Stimulated activated CD4-positive, alpha-beta T cell treated with anti-CD3 and anti-CD28 coated beads, Interleukin-4, amount 100 ng/mL, for 24 hours (primary cell): ENCODE measurements around the gene PPP1R27.
A peak's percentile ranks its signal among the peaks of the same experiment; 100 is the strongest.

Experiments used
- DNase-seq: peaks from one replicate; pipeline ENCODE4 v3.0.0-alpha.2; 2020

PPP1R27 gene

GRCh38 chr17:81834831-81835267, at the start of gene PPP1R27:
Gene PPP1R27, minus strand, starts transcription at chr17:81835050. Its CDS starts 97 bp downstream, at chr17:81834953.
- DNase-seq, result no peak

DNA sequence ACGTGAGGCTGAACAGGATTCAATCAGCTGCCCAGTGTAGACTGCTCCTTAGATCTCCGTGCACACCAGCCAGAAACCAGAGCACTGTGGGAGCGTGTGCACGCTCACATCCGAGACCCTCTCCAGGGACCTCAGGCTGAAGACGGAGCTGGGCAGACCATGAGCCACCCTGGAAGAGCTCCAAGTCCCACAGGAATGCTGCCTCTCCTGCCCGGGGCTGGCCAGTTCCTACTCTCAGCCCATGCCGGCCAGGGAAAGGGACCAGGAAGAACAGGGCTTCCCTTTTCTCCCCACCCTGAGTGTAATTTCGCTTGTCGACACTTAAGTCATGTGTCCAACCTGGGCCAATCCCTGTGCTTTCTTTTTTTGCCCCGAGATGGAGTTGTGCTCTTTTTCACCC, 49.7 kb upstream of the PPP1R27 start:
- no peak for DNase-seq

GRCh38 chr17:81879121-81879520, 44.3 kb upstream of the PPP1R27 start:
- no peak for DNase-seq

- no peak for DNase-seq
Measured at GRCh38 chr17:81878294-81878693, 43.4 kb upstream of the PPP1R27 start.

- no peak for DNase-seq
Measured at GRCh38 chr17:81877569-81877968, 42.7 kb upstream of the PPP1R27 start.

DNA sequence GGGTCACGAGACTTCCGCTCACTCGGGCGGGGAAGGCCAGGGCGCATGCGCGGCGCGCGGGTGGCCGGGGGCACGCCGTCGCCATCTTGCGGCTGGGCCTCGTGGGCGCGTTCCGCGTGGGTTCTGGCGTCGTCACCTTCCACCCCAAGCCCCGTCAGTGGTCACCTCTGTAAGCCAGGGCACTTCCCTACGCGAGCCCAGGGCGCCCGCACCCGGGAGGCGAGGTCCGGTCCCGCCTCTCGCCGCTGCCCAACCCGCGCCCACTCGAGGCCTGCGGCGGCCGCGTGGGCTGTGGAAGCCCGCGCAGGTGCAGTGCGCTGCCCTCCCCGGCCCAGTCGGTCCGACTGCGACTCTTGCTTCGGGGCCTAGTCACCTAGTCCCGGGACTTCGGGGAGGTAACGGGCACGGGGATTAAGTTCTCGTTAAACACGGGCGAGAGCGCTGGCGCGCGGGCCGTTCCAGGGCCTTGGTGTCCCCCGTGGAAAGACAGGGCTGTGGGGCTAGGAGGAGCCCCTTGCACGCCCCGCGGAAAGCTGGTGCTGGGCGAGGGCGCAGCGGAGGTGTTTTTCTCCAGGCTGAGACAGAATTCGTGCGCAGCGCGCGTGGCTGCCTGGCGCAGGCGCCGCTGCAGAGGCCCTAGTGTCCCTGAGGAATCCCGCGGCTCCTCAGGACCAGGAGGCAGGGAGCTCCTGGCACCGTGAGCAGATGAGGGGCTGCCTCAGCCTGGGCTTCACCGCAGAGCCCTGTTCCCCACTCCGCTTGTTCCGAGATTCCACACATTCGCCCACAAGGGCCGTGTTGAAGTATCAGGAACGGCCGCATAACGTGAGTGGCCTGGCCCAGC, 36.8 kb upstream of the PPP1R27 start:
- DNase-seq, result peak; percentile 96

DNA sequence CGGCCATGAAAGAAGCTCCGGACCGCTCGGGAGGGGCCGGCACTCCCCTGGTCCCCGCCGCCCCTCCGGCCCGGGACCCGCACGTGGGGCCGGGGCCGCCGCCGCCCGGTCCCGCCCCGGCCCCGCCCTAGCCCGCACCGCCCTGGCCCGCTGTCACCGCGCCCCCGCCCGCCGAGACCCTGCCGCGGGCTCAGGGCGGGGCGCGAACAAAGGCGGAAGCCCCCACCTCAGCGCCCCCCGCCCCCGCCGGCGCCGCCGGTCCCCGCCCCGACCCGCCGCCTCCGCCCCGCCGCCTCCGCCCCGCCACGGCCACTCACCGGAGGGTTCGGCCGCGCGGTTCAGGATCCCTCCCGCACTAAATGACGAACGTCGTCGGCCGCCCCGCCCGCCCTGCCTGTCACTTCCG, 36.1 kb upstream of the PPP1R27 start, which contains the start of gene ARHGDIA:
ARHGDIA (minus strand) TSS at position 357 of the 406 bp plus-strand sequence. CDS start 1,407 bp downstream, outside the sequence.
- no peak for DNase-seq

DNA sequence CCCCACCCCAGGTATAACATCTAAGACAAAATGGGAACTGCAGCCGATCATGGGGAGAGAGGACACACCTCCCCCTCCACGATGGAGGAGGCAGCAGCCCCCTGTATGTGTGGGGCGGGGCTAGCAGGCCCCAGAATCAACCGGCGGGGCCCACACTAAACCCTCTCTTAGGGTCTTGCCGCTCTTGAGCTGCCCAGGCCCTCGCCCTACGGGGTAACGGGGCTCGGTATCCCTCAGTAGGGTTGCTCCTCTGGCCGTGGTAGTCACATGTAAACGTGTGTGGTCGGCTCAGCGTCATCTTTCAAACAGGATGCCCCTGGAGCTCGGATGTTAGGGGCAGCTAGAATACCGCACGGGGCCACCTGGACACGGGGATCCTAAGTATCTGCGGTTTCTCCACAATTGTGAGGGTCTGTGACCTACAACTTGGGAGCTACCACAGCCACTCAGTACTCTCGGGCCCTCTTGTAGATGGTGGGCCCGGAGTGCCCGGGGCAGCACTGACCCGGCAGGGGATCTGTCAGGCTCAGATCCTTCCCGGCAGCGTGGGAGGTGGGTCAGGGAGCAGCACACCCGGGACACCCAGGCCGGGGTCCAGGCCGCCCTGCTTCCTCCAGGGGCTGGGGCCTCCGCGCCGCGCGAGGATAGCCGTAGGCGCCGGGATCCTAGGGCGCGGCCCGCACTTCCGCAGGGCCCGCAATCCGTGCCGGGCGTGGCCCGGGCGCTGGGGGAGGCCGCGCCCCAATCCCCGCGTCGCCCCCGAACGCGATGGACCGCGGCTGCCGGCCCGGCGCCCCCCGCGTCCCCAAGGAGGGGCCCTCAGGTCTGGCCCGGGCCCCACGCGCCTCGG, 35.5 kb upstream of the PPP1R27 start:
- peak; percentile 46 for DNase-seq

GRCh38 chr17:81869221-81870130, 34.6 kb upstream of the PPP1R27 start:
- DNase-seq, result peak; percentile 46

- no peak for DNase-seq
Measured at GRCh38 chr17:81868674-81869220, 33.9 kb upstream of the PPP1R27 start.

GRCh38 chr17:81867991-81868673, 33.3 kb upstream of the PPP1R27 start:
- no peak for DNase-seq

DNA sequence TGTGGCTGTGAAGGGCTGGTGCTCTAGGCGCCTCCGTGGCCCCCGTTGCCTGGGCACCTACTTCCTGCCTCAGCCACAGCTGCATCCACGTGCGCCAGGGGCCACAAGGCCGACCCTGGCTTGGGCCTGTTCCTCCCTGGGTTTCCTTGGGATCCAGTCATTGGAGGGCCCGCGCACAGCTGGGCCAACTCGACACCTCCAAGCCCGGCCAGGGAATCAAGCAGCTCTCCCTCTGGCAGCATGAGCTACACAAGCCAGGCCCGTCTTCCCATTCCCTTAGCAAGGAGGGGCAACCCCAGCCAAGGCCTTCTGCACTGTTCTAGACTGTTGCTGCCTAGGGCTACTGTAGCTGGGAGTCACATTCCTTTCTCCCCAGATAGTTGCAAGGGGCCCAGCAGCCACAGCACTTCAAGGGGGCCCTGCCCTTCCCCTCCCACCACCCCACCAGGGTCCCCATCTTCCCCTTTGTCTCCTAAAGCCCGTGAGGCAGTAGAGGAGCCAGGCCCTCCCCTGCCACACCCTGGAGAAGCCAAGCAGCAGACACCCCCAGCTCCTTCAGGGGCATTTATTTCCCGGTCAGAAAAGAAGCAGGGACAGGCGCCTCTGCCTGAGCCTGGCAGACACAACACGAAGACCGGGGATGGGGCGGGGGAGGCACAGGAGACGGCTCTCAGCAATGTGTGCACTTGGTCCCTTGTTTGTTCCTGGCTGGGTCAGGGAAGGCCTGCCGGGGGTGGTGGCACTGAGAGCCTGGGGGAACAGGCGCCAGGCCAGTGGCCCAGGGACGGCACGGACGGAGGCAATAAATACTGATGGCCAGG, 32.5 kb upstream of the PPP1R27 start:
- no peak for DNase-seq

DNA sequence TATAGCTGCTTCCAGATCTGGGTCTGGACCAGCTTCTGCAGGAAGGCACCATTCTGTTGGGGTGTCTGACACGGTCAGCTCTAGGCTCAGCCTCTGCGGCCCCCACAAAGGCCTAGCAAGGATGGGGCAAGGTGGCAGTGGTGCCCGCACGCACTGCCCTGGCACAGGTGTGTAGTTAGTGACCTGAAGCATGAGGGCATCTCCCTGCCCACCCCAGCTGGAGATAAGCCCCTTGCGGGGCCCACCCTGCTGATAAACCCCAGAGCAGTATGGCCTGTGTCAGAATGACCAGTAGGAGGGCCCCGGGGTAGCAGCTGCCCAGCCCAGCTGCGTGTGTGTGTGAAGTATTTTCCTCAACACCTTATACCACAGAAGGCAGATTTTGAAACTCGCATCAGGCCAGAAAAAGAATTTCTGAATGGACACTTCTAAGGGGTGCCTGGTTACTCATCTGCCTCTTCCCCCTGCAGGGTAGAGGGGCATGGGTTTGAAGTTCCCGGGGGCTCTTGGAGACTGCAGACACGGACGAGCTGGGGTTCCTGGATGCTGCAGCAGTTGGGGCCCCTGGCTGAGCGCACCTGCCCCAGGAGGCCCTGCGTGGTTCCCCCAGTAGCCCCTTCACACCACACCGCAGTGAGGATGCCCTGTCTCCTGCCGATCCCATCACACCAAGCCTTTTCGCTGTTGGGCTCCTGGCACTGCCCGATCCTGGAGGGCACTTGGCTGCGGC, 31.8 kb upstream of the PPP1R27 start:
- no peak for DNase-seq

GRCh38 chr17:81865733-81866439, 31.0 kb upstream of the PPP1R27 start:
- no peak for DNase-seq

DNA sequence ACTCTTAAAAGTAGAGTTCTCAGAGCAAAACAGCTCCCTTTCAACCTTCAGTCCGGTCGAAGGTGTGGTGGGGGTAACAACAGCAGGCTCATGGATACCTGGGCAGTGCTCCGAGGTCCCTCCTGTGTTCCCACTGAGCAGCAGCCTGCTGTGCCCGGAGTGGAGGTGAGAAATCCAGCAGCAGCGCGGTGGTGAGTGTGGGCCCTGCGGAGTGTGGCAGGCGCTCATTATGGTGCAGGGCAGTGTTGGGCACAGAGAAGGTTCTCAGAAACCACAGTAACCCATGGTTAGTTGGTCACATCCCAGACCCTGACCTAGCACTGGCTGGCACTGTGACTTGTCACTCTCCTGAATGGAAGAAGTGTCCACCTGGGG, 30.5 kb upstream of the PPP1R27 start:
- DNase-seq, result no peak

GRCh38 chr17:81863833-81864768, 29.3 kb upstream of the PPP1R27 start:
- no peak for DNase-seq

DNA sequence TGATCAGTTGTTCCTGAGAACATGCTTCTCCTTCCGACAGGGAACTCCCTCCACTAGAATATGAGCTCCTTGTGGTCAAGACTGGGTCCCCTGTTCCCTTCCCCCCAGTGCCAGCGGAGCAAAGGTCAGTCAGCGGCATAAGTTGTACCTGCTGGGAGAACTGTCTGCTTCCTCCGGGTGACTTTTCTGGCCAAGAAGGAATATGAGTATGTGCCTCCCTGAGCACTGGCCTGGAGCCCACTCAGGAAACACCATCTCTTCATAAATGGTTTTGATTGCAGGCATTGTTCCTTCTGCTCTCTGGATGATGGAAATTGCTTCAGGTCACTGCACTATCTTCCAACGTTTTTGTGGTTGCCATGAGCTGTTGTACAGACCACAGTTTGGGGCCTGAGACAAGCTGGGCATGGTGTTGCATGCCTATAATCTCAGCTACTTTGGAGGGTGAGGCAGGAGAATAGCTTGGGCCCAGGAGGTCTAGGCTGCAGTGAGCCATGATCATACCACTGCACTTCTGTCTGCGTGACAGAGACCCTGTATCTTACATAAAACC, 28.3 kb upstream of the PPP1R27 start:
- no peak for DNase-seq
